Liver (tissue), 3 donors: Measurements from ENCODE around the gene SIMC1.
"Not testable (repeated sequence)": the region's sequence is repeated elsewhere in the genome, so short reads cannot be mapped to it uniquely, and the experiment has no call there.

Source experiments
- ATF3 ChIP-seq: IDR thresholded peaks from 2 replicates; pipeline ENCODE4 v1.6.1; 2016; ENCODE audit warnings: antibody characterized with exemption
- CTCF ChIP-seq: fragments of 150-350 bp; IDR thresholded peaks from 2 replicates; pipeline ENCODE4 v1.5.1; 2017; ENCODE audit warnings: improper control_type of control experiment, low read depth, low read length; ENCODE audit not compliant: missing input control
- FOXA1 ChIP-seq: IDR thresholded peaks from 2 replicates; pipeline ENCODE4 v1.6.1; 2016; ENCODE audit warnings: antibody characterized with exemption
- GABPA ChIP-seq, 2 donors: IDR thresholded peaks in 1 of 2; conservative IDR thresholded peaks in 1 of 2; 2 replicates each; pipeline ENCODE4 v1.6.1; 2016; ENCODE audit warnings: antibody characterized with exemption in 2 of 2, mild to moderate bottlenecking in 1 of 2, moderate library complexity in 1 of 2
- HNF4A ChIP-seq, 2 donors: conservative IDR thresholded peaks; 2 replicates each; pipeline ENCODE4 v1.6.1; 2016; ENCODE audit warnings: antibody characterized with exemption in 2 of 2, mild to moderate bottlenecking in 2 of 2
- HNF4G ChIP-seq: IDR thresholded peaks from 2 replicates; pipeline ENCODE4 v1.6.1; 2016; ENCODE audit warnings: antibody characterized with exemption
- JUND ChIP-seq, 2 donors: IDR thresholded peaks; 2 replicates each; pipeline ENCODE4 v1.6.1; 2016; ENCODE audit warnings: antibody characterized with exemption in 2 of 2
- MAX ChIP-seq: IDR thresholded peaks from 2 replicates; pipeline ENCODE4 v1.6.1; 2016; ENCODE audit warnings: antibody characterized with exemption
- RAD21 ChIP-seq, 2 donors: IDR thresholded peaks; 2 replicates each; pipeline ENCODE4 v1.6.1; 2016; ENCODE audit warnings: antibody characterized with exemption in 2 of 2, mild to moderate bottlenecking in 2 of 2
- REST ChIP-seq: IDR thresholded peaks from 2 replicates; pipeline ENCODE4 v1.6.1; 2016; ENCODE audit warnings: antibody characterized with exemption, mild to moderate bottlenecking
- SP1 ChIP-seq: IDR thresholded peaks from 2 replicates; pipeline ENCODE4 v1.6.1; 2018; ENCODE audit warnings: antibody characterized with exemption, mild to moderate bottlenecking
- TAF1 ChIP-seq: conservative IDR thresholded peaks from 2 replicates; pipeline ENCODE4 v1.6.1; 2016; ENCODE audit warnings: antibody characterized with exemption, mild to moderate bottlenecking
- YY1 ChIP-seq: IDR thresholded peaks from 2 replicates; pipeline ENCODE4 v1.6.1; 2016; ENCODE audit warnings: antibody characterized with exemption, mild to moderate bottlenecking
- ZBTB33 ChIP-seq: IDR thresholded peaks from 2 replicates; pipeline ENCODE4 v1.6.1; 2016; ENCODE audit warnings: antibody characterized with exemption
- donor health status: healthy.
- donor health status: healthy.

GRCh38 chr5:176245489-176245888, 7.3 kb downstream of the SIMC1 start:
- TF ChIP-seq ZBTB33; CTCF; REST; JUND (IDR thresholded peaks at IDR 0.05); MAX; TAF1; FOXA1; YY1; ATF3; SP1; HNF4A (conservative IDR thresholded peaks at IDR 0.05); HNF4G; RAD21 (IDR thresholded peaks at IDR 0.05); GABPA (IDR thresholded peaks at IDR 0.05 in 1 of 2, conservative IDR thresholded peaks at IDR 0.05 in 1 of 2): not testable (repeated sequence)
